ENCODE measurements around the gene SMPDL3B.
"Not testable (repeated sequence)": the region's sequence is repeated elsewhere in the genome, so short reads cannot be mapped to it uniquely, and the experiment has no call there.

The SMPDL3B gene

GRCh38 chr1:27970401-27970800, 35.6 kb downstream of the SMPDL3B start:
- DNase-seq (ENCODE audit: low read depth) = peak; percentile 76

DNA sequence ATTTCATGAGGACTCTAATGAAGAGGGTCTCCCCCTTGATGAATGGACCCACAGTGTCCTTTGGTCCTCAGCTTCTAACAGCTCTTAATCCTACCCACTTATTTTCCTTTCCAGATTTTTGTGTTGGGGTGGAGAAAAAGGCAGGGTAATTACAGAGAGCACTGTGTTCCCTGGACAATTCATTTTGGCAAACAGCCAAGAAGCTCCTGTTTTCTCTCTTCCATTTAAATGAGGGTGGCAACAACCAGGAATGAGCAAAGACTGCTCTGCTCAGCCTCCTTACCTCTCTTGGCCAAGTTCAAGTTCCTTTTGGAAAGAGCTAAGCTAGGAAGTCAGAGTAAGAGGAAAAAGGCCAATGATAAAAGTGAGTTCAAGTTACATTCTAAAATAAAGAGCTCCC, 36.9 kb downstream of the SMPDL3B start:
- no peak for DNase-seq (ENCODE audit: low read depth)

DNA sequence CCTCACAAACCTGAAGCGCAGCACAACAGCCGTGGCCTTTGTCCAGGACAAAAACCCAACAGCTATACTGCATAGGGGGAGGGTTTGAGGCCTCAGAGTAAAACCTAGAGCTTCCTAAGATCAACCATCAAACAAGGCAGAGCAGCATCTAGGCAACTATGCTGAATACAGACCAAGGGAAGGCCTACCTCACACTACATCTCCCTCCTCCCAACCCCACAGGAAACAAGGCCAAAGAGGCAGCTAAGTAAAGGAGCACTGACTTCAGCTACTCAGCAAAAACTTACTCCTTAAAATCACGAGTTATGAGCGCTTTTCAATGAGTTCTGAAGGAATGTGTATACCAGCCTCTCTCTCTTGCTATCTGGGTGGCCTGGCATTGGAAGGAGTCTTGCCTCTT, 37.3 kb downstream of the SMPDL3B start:
- DNase-seq (ENCODE audit: low read depth) = no peak

GRCh38 chr1:27973771-27974416, 39.1 kb downstream of the SMPDL3B start:
- no peak for DNase-seq (ENCODE audit: low read depth)

DNA sequence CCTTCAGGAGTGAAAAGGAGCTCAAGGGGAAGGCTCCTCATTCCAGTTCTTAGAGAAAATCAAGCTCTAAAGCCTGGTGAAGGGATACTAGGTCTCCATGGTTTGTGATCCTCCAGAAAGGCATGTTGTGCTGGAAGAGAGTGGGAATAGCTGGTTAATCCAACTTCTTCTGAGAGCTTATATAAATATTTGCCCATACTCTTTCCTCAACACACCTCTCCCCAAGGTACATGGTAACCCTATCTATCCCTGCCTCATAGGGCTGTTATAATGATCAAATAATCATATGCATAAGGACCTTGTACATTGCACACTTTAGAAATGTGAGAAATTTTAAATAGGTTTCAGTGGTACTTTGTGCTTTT, 39.6 kb downstream of the SMPDL3B start:
- DNase-seq (ENCODE audit: low read depth) = no peak

GRCh38 chr1:27979151-27979858, 44.5 kb downstream of the SMPDL3B start:
- no peak for DNase-seq (ENCODE audit: low read depth)

DNA sequence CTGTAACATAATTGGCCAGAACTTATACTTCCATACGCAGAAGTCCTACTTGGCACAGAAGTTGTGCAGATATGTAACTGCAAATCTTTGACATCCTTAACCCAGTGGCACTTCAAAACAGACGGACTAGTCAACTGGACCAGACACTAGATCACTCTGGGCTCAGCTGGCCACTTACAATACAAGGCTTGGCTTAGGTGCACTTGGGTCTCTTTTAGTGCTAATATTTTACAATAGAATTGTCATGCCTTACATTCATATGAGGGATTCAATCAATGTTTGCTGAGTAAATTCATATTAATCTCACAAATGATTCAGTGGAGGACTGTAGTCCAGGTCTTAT, 45.0 kb downstream of the SMPDL3B start:
- no peak for DNase-seq (ENCODE audit: low read depth)

- DNase-seq (ENCODE audit: low read depth) = no peak
These were observed 45.5 kb downstream of the SMPDL3B start for GRCh38 chr1:27980216-27980845.

DNA sequence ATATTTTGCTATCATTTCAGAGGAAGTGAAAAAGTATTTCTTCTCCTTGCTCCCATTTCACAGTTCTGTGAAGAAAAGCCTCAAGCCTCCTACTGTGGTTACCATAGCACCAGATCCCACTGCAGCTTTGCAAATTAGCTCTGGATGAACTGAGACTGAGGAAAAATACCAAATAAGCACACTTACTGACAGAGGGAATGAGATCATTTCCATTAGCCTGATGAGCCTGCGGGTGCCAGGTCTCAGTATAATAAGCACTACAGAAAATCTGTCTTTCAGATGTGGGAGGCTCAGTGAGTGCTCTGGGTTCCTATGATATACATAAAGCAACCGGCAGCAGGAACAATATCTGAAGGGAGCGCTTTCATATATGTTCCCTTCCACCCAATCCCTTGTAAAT, 46.3 kb downstream of the SMPDL3B start:
- DNase-seq (ENCODE audit: low read depth) = no peak

GRCh38 chr1:27990920-27991537, 56.2 kb downstream of the SMPDL3B start:
- DNase-seq (ENCODE audit: low read depth) = no peak

DNA sequence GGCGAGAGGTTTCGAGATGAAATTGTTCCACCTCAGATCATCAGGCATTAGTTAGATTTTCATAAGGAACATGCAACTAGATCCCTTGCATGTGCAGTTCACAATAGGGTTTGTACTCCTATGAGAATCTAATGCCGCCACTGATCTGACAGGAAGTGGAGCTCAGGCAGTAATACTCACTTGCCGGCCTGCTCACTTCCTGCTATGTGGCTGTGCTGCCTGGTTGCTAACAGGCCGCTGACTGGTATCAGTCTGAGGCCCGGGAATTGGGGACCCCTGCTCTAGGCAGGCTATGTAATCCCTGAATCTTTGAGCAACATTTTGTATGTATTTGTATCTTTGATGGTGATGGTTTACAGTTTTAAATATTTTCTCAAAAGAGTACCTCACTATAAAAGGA, 57.5 kb downstream of the SMPDL3B start:
- no peak for DNase-seq (ENCODE audit: low read depth)

DNA sequence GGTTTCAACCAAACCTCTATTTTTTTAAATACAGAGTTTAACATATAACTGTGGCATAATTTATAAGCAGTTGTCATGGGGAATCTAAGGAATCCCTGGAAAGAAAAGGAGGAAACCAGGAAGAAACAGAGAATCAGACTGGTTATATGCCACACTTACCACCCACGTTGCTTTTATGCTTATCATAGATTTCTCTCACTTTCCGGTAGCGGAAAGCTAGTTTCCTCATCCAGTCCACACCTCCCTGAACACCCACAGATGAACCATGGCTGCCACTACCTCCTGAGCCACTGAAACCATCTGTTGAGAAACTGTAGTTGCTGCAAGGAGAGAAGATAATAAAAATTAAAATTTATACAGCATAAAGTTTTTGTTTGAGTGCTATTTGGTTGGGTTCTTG, 58.4 kb downstream of the SMPDL3B start:
- no peak for DNase-seq (ENCODE audit: low read depth)

DNA sequence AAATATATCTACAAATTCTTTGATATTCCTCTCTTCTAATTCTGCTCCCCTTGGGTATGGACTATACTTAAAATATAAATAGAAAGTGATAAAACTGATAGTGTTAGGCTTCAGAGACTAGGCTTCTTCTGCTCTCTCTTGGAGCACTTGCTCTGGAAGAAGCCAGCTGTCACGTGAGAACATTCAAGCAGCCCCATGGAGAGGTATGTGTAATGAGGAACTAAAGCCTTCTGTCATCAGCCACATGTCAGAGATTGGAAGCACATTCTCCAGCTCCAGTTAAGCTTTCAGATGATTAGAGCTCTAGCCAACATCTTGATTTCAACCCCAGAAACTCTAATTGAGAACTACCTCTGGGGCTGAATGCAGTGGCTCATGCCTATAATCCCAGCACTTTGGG, 59.3 kb downstream of the SMPDL3B start:
- no peak for DNase-seq (ENCODE audit: low read depth)

- DNase-seq (ENCODE audit: low read depth) = not testable (repeated sequence)
These were observed 59.7 kb downstream of the SMPDL3B start for GRCh38 chr1:27994526-27994925.

GRCh38 chr1:27999055-27999454, 64.3 kb downstream of the SMPDL3B start:
- DNase-seq (ENCODE audit: low read depth) = no peak

- DNase-seq (ENCODE audit: low read depth) = no peak
These were observed 67.8 kb downstream of the SMPDL3B start for GRCh38 chr1:28002600-28002999.

DNA sequence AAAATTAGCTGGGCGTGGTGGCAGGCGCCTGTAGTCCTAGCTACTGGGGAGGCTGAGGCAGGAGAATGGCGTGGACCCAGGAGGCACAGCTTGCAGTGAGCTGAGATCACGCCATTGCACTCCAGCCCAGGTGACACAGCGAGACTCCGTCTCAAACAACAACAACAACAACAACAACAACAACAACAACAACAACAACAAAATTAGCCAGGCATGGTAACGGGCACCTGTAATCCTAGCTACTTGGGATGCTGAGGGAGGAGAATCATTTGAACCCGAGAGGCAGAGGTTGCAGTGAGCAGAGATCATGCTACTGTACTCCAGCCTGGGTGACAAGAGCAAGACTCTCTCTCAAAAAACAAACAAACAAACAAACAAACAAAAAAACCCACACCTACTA, 68.3 kb downstream of the SMPDL3B start:
- not testable (repeated sequence) for DNase-seq (ENCODE audit: low read depth)

All from non-pigmented ciliary epithelial cell (primary cell).